Fibroblast of the aortic adventitia (primary cell): ENCODE measurements around the gene PET117. TPM values are rescaled to one million over a fixed set of nuclear protein-coding genes. Genes with fewer than 3 reads are reported as not detected.
A peak's percentile ranks its signal among the peaks of the same experiment; 100 is the strongest.

Experiments used
- DNase-seq: peaks from one replicate; pipeline ENCODE4 v3.0.0-alpha.2; 2010; ENCODE audit warnings: low read depth
- H3K4me3 ChIP-seq: 2 replicates; pipeline ENCODE4 v1.5.1; 2011; ENCODE audit warnings: low read depth, mild to moderate bottlenecking, control low read depth, low read length, moderate library complexity
- total RNA-seq: library from RNA; depleted of rRNA; stranded (reverse); fragments of >200 nt; gene quantifications from 2 replicates; pipeline ENCODE4 v1.2.3, GENCODE V29; 2012; ENCODE audit warnings: low replicate concordance
- TF ChIP-seq, protein P1 (sequence below): IDR thresholded peaks from 2 replicates; pipeline ENCODE4 v1.5.1; 2011; ENCODE audit warnings: mild to moderate bottlenecking, low read length, control low read depth, inconsistent platforms; ENCODE audit not compliant: insufficient read depth

The PET117 gene
- total RNA-seq, 1 donor: 12.9 TPM

DNA sequence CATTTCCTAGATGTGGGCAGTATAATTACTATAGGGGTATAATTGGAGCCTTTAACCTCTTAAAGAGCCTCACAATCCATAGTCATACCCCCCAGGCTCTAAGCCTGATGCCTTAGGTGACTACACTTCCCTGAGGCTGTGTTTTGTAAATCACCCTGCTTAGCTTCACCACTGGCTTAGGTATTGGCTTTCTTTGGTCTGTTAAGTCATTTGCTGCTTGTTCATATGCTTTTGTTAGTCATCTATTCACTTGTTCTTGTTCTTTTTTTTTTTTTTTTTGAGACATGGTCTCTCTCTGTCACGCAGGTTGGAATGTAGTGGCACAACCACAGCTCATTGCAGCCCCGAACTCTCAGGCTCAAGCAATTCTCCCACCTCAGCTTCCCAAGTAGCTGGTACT is 26.7 kb downstream of the PET117 start:
- TF ChIP-seq, protein P1, sequence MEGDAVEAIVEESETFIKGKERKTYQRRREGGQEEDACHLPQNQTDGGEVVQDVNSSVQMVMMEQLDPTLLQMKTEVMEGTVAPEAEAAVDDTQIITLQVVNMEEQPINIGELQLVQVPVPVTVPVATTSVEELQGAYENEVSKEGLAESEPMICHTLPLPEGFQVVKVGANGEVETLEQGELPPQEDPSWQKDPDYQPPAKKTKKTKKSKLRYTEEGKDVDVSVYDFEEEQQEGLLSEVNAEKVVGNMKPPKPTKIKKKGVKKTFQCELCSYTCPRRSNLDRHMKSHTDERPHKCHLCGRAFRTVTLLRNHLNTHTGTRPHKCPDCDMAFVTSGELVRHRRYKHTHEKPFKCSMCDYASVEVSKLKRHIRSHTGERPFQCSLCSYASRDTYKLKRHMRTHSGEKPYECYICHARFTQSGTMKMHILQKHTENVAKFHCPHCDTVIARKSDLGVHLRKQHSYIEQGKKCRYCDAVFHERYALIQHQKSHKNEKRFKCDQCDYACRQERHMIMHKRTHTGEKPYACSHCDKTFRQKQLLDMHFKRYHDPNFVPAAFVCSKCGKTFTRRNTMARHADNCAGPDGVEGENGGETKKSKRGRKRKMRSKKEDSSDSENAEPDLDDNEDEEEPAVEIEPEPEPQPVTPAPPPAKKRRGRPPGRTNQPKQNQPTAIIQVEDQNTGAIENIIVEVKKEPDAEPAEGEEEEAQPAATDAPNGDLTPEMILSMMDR: no peak
- H3K4me3 ChIP-seq: no peak overlapping the region
- peak; percentile 3 for DNase-seq

DNA sequence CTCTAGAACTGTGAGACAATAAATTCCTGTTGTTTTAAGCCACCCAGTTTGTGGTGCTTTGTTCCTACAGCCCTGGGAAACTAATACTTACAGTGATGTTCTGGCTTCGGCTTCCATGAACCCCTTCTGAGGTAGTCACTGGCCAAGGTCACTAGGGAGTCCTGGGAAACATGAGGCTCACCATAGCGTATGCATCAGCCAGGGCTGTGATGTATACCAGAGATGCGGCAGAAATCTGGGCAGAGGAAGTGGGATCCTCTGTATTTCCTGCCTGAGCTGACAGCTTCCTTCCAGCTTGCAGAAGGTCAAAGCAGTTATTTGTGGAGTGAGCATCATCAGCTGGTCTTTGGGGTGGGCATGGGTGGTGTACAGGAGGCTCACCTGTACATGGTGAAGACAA is 27.9 kb downstream of the PET117 start:
- DNase-seq: no peak
- H3K4me3 ChIP-seq: no peak overlapping the region

DNA sequence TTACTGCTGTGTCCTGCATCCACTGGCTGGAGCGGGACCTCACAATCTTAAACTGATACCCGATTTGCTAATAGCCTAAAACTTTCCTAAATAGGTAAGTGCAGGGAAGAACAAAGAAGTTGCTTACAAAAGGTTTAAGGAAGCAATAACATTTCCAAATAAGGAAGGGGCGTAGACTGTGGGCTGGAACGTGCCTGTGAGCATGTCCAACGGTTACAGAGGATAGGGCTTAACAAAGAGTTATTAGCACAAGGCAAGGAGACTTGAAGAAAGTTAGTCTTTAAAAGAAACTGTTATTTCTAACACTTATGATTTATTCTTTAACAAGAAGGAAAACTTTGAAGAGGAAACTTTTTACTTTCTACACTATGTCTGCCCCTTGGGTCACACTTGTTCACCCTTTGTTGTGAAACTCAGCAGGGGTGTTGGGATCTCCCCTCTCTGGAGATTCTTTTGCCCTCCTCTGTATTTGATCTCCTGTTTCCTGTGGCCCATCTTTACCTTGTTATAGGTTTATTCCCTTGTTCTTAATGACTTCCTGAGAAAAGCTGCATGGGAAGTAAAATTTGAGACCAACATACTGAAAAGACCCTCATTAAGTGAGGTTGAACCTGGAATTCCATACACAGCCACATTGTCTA is 28.7 kb downstream of the PET117 start:
- H3K4me3 ChIP-seq: no peak overlapping the region
- TF ChIP-seq, protein P1: no peak
- DNase-seq: no peak

More for the DNA sequence above, 27.9 kb downstream of the PET117 start:
- TF ChIP-seq, protein P1: no peak

DNA sequence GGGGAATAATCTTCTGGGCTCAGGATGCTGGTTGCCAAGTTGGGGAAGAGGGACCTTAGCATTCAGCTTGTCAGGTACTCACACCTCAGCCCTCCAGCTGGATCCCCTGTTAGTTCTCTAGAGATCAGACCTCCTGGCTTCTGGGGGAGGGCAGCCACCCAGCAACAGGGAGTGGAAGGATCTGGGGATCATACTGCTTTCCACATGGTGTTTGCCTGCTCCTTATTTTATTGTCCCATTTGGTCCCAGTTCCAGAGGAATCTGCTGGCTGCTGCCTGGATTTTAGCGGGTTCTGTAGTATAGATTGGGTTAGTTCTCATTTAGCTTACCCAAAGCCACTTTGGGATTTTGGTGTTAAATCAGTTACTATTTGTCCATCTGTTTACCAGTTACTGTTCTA is 29.3 kb downstream of the PET117 start:
- no peak overlapping the region for H3K4me3 ChIP-seq
- TF ChIP-seq, protein P1: no peak
- DNase-seq: no peak

DNA sequence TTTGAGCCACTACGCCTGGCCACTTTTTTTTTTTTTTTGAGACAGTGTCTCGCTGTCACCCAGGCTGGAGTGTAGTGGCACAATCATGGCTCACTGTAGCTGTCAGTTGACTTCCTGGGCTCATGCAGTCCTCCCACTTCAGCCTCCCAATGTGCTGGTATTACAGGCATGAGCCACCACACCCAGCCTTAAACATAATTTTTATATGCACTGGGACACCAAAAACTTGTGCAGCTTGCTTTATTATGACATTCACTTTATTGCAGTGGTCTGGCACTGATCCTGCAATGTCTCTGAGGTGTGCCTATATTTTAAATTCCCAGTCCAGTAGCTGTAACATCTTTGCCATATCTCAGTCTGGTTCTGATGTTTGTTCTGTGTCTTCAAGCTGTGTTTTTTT is 34.7 kb downstream of the PET117 start:
- H3K4me3 ChIP-seq: no peak overlapping the region
- TF ChIP-seq, protein P1: no peak
- no peak for DNase-seq

DNA sequence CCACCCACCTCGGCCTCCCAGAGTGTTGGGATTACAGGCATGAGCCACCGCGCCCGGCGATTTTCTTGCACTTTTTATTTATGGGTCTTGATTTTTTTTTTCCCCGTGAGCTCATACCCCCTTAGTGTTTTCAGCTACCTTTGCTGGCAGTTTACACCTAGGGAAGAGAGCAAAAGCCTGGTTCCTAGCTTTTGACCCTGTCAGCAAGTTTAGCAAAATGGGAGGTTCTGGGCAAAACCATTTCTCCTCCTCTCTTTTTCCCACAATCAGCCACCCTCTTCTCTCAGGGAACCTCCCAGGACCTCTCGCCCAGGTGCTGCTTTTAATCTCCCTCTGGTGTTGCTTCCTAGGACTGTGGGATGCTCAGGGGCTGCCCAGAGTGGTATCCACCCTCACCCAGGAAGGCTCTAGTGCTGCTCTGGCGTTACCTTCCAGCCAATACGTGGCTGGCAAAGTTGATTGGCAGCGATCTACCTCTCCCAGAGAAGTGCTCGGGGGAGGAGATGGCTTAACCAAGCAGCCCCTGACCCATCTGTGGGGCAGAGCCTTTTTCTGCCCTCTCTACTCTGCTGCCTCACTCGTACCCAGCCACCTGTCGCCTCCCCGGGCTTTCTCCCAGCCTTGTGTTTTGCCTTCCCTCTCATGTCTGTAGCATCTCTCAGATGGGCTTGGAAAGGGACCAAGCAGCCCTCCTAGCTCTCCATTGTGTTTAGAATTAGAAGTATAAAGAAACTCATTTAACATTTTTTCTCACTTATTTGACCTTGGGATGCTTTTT is 37.4 kb downstream of the PET117 start:
- no peak overlapping the region for H3K4me3 ChIP-seq
- DNase-seq: no peak
- TF ChIP-seq, protein P1: no peak
